Small intestine (tissue), 7 donors: Measurements from ENCODE around the gene TMC6. TPM values are rescaled to one million over a fixed set of nuclear protein-coding genes. Genes with fewer than 3 reads are reported as not detected.

Source experiments
- DNase-seq, 2 donors: peaks; one replicate each; pipeline versions ENCODE4 v3.0.0 to v3.0.0-alpha.2; 2013
- FAIRE-seq: peaks from 2 replicates; lab custom pipeline; 2012; peaks lifted over from hg19 to GRCh38; lab: Jason Lieb, UNC
- H3K27ac ChIP-seq, 3 donors: one replicate each; pipeline ENCODE4 v1.5.1; 2013; ENCODE audit warnings: low read length in 2 of 3, mild to moderate bottlenecking in 2 of 3, control low read depth in 1 of 3, inconsistent platforms in 1 of 3, low read depth in 1 of 3, moderate library complexity in 1 of 3
- H3K27me3 ChIP-seq, 3 donors: one replicate each; pipeline ENCODE4 v1.6.1; 2013; ENCODE audit warnings: low read length in 3 of 3, inconsistent platforms in 1 of 3; ENCODE audit not compliant: control insufficient read depth in 3 of 3, insufficient read depth in 3 of 3
- H3K36me3 ChIP-seq, 3 donors: one replicate each; pipeline ENCODE4 v1.6.1; 2013; ENCODE audit warnings: low read length in 3 of 3, inconsistent platforms in 1 of 3, low read depth in 1 of 3, mild to moderate bottlenecking in 1 of 3, moderate library complexity in 1 of 3; ENCODE audit not compliant: control insufficient read depth in 3 of 3, insufficient read depth in 2 of 3
- H3K4me1 ChIP-seq, 3 donors: one replicate each; pipeline ENCODE4 v1.6.1; 2013; ENCODE audit warnings: low read length in 2 of 3, inconsistent platforms in 1 of 3, low read depth in 1 of 3, mild to moderate bottlenecking in 1 of 3, moderate library complexity in 1 of 3; ENCODE audit not compliant: control insufficient read depth in 3 of 3, insufficient read depth in 2 of 3
- H3K4me3 ChIP-seq, 3 donors: one replicate each; pipeline ENCODE4 v1.5.1; 2013; ENCODE audit warnings: low read length in 3 of 3, control low read depth in 1 of 3, inconsistent platforms in 1 of 3, low read depth in 1 of 3, mild to moderate bottlenecking in 1 of 3, moderate library complexity in 1 of 3
- H3K9me3 ChIP-seq, 2 donors: one replicate each; pipeline ENCODE4 v1.6.1; 2013; ENCODE audit warnings: low read depth in 1 of 2, low read length in 1 of 2; ENCODE audit not compliant: control insufficient read depth in 2 of 2, insufficient read depth in 1 of 2
- WGBS, 3 donors: extraction: QIAGEN DNeasy Blood & Tissue Kit; methylation state at CpG; one replicate each; pipeline ENCODE4 v1.1.7; 2013; 5-methylcytosine and 5-hydroxymethylcytosine counted together
- polyA plus RNA-seq, 4 donors: library from polyadenylated mRNA; stranded (reverse) in 3 of 4; unstranded in 1 of 4; fragments of 200-250 nt in 3 of 4; fragments of 120-200 nt in 1 of 4; gene quantifications; one replicate each; pipeline versions ENCODE4 v1.2.1 to v1.2.3, GENCODE V29; 2013
- donor health status: healthy with polysubstance abuse.
- donor health status: control.
- donor health status: control.
- donor health status: Bipolar disorder and iron deficiency.
- donor health status: healthy.

The TMC6 gene
- polyA plus RNA-seq, 4 donors: 29.7 to 69.6 (median 50.5) TPM

DNA sequence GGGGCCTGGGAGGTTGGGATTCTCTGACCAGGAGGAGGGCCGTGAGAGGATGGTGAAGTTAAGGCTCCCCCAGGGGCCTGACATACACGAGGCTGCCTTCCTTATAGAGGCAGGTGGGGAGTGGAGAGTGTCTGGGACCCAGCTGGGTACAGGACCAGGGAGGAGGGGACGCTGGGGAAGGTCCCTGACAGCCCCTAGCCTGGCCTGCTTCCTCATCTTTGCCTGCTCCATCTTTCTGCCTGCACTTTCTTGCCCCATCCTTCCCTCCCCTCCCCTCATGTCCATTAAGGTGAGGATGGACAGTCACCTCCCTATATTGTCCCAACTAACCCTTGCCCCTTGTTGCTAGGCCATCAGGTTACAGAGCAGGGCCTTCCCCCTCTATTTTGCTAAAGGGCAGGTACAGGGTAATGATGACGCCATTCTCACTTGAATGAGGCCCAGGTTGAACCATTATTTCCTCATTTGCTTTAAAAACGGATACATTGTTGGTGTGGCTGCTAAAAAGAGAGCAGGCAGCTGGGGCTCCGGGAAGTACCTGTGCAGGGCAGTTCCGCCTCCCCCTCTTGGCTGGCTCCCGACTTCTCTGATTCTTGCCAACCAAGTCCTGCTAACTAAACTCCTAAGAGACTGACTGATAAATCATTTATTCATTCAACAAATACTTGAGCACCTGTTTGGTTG, 18.9 kb upstream of the TMC6 start:
- H3K4me3 ChIP-seq: peak overlapping the region in 1 of 3 donors; percentile 15
- DNase-seq: no peak
- H3K4me1 ChIP-seq: peaks cover 0 to 79% (median 12%) of the 10 kb centered on the region in 3 donors
- H3K27me3 ChIP-seq: no peaks in the 10 kb centered on the region
- WGBS, 3 donors: 32 to 59% (median 39%) methylated on average over 8 of the region's 8 CpGs
- FAIRE-seq: no peak
- H3K9me3 ChIP-seq: no peaks in the 10 kb centered on the region
- H3K27ac ChIP-seq: peak overlapping the region in 2 of 3 donors; percentile 57 to 78
- H3K36me3 ChIP-seq: peaks cover 0 to 2% (median 0%) of the 10 kb centered on the region in 3 donors

DNA sequence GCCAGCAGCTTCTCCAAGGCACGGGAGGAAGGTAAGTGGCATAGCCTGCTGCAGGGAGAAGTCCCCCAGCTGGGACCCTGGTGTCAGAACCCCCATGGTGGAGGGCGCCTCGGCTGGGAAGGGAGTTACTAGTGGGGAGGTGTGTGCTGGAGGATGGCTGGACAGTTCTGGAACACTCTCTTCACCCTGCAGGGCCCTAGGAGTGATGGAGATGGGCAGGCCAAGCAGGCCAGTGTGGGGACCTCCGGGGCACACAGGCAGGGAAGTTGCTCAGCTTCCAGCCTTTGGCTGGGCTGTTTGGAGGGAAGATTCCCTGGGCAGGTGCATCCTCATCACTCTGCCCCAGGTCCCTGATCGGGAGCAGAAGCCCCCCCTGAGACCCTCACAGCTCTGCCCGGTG, 18.3 kb upstream of the TMC6 start:
- 79 to 85% (median 85%) methylated on average over 6 of the region's 6 CpGs for WGBS, 3 donors
- no peak for DNase-seq
- Histone ChIP-seq H3K9me3 (no peaks in the 10 kb centered on the region), H3K4me1 (peaks cover 0 to 84% (median 12%) of the 10 kb centered on the region in 3 donors), H3K27ac (peak overlapping the region in 1 of 3 donors; percentile 78), H3K27me3 (no peaks in the 10 kb centered on the region), H3K36me3 (peaks cover 0 to 2% (median 1%) of the 10 kb centered on the region in 3 donors), H3K4me3 (peak overlapping the region in 1 of 3 donors; percentile 15)
- FAIRE-seq: no peak

DNA sequence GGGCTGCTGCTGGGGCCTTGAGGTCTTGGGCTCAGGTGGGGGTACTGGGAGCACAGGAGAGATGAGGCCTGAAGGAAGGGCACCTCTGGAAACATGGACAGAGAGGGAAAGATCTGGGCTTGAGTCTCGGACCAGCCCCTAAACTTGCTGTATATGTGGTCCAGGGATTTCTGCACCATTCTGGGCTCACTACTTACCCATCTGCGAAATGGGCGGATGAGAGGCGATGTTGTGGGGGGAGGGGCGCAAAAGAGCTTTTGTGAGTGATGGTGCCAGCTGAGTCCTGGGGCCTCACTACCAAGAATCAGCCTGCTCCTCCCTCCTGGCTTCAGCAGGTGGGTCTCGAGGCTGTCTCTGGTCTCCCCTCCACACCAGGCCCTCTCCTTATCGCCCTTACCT, 17.9 kb upstream of the TMC6 start:
- Histone ChIP-seq H3K36me3 (peaks cover 0 to 4% (median 2%) of the 10 kb centered on the region in 3 donors), H3K9me3 (no peaks in the 10 kb centered on the region), H3K4me3 (peak overlapping the region in 1 of 3 donors; percentile 15), H3K4me1 (peaks cover 0 to 84% (median 12%) of the 10 kb centered on the region in 3 donors), H3K27me3 (no peaks in the 10 kb centered on the region), H3K27ac (peak overlapping the region in 1 of 3 donors; percentile 78)
- WGBS, 3 donors: 93 to 96% (median 94%) methylated on average over 7 of the region's 7 CpGs
- no peak for DNase-seq
- FAIRE-seq: no peak

DNA sequence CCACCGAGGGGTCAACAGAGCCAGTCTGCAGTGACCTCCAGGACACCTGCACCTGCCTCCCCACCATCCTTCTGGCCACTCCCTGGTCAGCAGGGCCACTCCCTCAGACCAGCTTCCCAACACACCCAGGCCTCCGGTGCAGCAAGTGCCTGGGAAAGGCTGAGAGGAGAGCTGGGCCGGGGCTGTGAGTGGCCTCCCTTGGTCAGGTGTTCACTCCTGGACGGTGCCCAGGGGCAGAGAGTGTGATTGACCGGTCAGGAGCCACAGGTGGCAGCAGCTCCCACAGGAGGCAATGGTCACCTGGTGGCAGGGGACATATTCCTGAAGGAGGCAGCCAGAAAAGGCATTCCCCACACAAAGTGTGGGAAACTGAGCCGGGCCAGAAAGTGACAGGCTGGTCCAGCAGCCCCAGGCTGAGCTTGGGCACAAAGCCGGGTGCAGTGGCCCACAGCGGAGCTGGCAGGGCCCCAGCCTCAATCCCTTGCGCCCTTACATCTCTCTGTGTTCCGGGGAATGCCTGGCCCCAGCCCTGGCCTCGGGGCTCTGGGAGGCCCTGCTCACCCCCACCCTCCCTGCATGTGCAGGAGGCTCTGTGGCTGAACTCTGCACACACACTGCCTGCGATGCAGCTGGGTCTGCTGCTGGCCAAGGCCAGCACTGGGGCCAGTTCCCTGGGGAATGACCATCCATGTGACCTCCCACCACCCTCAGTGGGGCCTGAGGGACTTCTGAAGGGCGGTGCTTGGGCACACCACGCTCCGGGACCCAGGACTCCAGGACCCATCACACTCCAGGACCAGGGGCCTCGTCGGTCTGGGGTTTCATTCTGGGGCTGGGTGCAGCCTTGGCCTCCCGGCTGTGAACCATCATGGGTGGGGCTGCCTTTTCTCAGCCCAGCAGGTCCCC, 16.4 kb upstream of the TMC6 start:
- DNase-seq (peak in 1 of 2 donors; percentile 75), FAIRE-seq (no peak)
- Histone ChIP-seq H3K4me3 (no peak overlapping the region), H3K4me1 (peaks cover 3 to 83% (median 12%) of the 10 kb centered on the region in 3 donors), H3K9me3 (no peaks in the 10 kb centered on the region), H3K27me3 (no peaks in the 10 kb centered on the region), H3K27ac (peak overlapping the region; percentile 32 to 78 (median 73)), H3K36me3 (peaks cover 0 to 5% (median 2%) of the 10 kb centered on the region in 3 donors)
- 28 to 46% (median 34%) methylated on average over 18 of the region's 18 CpGs for WGBS, 3 donors

DNA sequence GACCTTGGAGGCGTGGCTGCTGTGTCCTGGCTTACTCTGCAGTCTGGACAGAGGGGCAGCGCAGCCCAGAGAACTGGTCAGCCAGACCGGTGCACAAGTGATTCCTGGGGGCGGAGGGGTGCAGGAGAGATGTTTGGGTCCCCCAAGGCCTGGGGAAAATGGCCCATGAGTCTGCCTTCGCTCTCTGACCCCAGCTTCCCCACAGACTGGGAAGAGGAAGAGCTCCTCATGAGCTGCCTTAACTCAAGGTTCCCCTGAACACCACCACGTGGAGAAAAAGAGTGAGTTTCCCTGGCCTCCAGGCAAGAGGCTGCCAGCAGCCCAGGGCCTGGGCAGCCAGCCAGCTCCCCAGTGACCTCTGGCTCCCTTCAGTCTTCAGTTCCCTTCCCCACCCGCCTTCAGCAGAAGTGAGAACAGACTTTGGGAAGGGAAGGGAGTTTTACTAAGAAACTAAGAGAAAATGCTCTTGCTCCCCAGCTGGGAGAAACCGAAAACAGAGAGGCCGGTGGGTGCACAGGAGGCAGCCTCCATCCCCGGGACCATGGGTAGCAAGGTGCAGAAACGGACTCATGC, 15.7 kb upstream of the TMC6 start:
- Histone ChIP-seq H3K27ac (peak overlapping the region; percentile 32 to 78 (median 73)), H3K4me1 (peaks cover 3 to 85% (median 12%) of the 10 kb centered on the region in 3 donors), H3K4me3 (no peak overlapping the region), H3K36me3 (peaks cover 0 to 5% (median 2%) of the 10 kb centered on the region in 3 donors), H3K9me3 (no peaks in the 10 kb centered on the region), H3K27me3 (no peaks in the 10 kb centered on the region)
- DNase-seq (peak; percentile 83 to 85), FAIRE-seq (no peak)
- WGBS, 3 donors: 27 to 34% (median 30%) methylated on average over 11 of the region's 11 CpGs

DNA sequence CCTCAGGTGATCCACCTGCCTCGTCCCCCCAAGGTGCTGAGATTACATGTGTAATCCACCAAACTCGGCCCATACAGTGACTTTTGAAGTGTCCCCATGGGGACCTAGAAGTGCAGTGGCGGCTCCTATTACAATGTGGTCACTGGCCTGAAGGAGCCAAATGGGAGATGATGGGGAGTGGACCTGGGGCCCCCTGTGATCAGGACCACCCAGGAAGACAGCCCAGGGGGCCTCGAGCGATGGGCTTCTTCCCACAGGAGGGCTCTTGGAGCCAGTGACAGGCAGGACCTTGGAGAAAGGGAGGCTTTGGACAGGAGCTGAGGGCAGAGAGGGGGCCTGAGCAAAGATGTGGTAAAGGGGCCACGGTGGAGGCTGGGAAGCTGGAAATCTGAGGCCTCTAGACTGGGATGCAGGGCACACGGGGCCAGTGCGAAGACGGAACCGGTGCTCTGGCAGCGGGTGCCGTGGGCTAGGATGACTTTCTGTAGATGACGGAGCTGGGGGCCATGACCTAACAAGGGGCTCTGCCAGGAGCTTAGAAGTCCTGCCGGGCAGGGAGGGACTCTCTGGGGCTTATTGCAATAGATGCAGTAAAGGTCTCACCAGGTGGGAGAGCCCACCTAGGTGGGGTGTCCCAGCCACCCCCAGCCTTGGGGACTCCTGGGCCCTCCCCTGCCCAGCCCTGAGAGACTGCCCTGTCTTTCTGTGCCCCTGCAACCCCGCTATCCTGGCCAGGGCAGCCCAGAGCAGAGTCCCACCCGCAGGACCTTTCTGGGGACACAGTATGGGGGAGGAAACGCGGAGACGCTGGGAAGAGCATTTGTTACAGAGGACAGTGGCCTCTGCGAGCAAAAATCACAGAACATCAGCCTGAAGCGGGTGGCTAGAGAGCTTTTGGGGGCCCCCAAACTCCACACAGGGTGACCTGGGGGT, 14.9 kb upstream of the TMC6 start:
- no peak overlapping the region for H3K4me3 ChIP-seq
- DNase-seq: no peak
- H3K27ac ChIP-seq: peak overlapping the region in 2 of 3 donors; percentile 73 to 78
- WGBS, 3 donors: 88 to 89% (median 89%) methylated on average over 20 to 21 of the region's 21 CpGs
- FAIRE-seq: no peak
- peaks cover 0 to 5% (median 2%) of the 10 kb centered on the region in 3 donors for H3K36me3 ChIP-seq
- H3K4me1 ChIP-seq: peaks cover 3 to 80% (median 12%) of the 10 kb centered on the region in 3 donors
- H3K27me3 ChIP-seq: no peaks in the 10 kb centered on the region
- no peaks in the 10 kb centered on the region for H3K9me3 ChIP-seq

DNA sequence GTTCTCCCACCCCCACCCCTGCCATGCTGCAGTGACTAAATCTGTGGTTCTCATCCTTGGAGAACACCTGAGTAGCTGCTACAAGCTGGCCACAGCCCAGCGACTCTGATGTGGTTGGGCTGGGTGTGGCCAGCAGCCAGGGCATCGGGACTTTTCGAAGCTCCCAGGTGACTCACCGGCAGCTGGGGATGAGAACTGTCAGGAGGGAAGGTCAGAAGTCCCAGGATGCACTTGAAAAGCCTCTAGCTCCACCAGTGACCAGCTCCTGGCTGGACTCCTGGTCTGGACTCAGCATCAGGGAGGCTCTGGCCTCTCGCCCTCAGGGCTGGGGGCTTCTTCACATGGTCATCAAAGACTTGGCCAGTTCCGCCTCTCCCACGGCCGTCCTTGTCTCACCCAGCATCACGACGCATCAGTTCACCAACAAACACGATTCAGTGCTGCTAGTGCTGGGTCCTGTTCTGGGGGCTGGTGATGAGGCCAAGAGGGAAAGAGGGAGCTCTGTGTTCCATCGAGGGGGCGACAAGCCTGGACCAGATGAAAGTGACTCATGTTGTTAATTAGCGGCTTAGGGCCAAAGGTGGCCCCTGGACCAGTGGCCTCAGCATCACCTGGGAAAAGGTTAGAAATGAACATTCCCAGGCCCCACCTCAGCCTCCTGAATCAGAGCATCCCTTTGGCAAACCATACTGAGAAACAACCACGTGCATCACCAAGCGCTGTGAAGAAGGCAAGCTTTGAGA, 13.7 kb upstream of the TMC6 start:
- peak; percentile 61 to 91 for DNase-seq
- H3K36me3 ChIP-seq: peaks cover 0 to 5% (median 2%) of the 10 kb centered on the region in 3 donors
- H3K9me3 ChIP-seq: no peaks in the 10 kb centered on the region
- peak overlapping the region in 2 of 3 donors; percentile 38 to 44 for H3K27ac ChIP-seq
- FAIRE-seq: no peak
- H3K4me1 ChIP-seq: peaks cover 3 to 74% (median 7%) of the 10 kb centered on the region in 3 donors
- H3K4me3 ChIP-seq: no peak overlapping the region
- WGBS, 3 donors: 24 to 68% (median 49%) methylated on average over 16 of the region's 16 CpGs
- no peaks in the 10 kb centered on the region for H3K27me3 ChIP-seq
